HG03103 (cell line): ENCODE results near the gene ZBTB1.
"Not testable (repeated sequence)": the region's sequence is repeated elsewhere in the genome, so short reads cannot be mapped to it uniquely, and the experiment has no call there.

ENCODE experiments used
- ATAC-seq: cut with Tn5 transposase; IDR thresholded peaks from one replicate; pipeline ENCODE4 v1.9.1; 2021; ENCODE audit warnings: low read depth; ENCODE audit not compliant: unreplicated experiment

Gene ZBTB1

DNA sequence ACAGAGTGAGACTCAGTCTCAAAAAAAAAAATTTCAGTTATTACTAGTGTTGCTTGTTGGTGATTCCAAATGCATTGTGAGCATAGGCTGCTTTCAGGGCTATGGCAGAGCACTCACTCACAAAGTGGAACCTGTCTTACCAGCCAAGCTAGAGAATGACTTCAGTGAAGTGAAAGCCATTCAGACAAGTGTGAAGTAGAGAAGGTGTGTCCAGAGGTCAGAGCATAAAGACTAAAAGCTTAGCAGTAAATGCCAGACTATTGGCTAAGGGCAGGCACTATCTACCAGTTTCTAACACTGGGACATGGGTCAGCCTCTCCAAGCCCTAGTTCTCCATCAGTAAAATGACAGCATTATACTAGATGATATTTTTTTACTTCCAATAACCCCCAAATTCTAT lies 57.9 kb downstream of the ZBTB1 start:
- no peak for ATAC-seq

DNA sequence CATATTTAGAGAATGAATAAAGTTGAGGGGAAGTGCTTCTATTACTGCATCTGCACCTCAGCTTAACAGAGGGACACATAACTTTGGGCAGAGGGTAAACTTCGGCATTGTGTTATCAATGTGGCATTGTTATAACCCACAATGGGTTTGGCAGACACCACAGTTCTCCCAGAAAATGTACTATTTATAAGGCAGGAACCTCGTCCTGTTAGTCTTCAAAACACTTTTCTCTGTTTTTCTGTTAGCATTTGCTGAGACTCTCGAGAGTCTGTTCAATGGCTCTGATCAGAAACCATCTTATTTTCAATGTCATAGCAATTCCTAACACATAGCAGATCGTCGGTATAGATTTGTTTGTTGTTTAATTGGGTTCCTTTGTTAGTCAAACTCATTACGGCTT lies 59.1 kb downstream of the ZBTB1 start:
- ATAC-seq: no peak

DNA sequence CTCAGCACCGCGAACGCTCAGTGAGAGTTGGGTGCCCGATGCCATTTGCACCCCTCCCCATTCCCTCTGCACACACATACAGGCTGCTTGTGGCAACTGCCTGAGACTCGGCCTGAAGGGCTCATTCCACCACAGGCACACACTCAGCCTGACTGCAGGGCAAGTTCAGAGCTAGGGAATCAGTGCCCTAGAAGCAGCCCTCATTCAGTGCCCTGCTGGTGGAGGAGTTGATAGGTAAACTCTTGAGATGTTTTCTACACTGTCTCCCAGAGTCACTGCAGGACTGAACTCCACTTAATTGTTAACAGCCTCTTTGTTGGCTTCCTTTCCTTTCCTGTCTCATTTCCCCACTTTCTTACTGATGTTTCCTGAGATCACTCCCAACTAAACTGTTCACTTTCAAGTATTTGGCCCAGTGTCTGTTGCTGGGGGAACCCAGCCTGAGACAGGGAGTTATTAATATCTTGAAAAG lies 62.1 kb downstream of the ZBTB1 start:
- no peak for ATAC-seq

GRCh38 chr14:64569138-64569631 lies 64.6 kb downstream of the ZBTB1 start:
- no peak for ATAC-seq

DNA sequence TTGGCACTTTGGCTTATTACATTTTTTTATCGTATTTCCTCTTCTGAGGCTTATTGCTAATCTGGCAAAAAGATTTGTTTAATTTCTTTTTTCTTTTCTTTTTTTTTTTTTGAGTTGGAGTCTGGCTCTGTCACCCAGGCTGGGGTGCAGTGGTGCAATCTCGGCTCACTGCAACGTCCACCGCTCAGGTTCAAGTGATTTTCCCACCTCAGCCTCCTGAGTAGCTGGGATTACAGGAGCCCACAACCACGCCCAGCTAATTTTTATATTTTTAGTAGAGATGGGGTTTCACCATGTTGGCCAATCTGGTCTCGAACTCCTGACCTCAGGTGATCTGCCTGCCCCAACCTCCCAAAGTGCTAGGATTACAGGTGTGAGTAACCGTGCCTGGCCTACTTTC lies 65.1 kb downstream of the ZBTB1 start:
- not testable (repeated sequence) for ATAC-seq

DNA sequence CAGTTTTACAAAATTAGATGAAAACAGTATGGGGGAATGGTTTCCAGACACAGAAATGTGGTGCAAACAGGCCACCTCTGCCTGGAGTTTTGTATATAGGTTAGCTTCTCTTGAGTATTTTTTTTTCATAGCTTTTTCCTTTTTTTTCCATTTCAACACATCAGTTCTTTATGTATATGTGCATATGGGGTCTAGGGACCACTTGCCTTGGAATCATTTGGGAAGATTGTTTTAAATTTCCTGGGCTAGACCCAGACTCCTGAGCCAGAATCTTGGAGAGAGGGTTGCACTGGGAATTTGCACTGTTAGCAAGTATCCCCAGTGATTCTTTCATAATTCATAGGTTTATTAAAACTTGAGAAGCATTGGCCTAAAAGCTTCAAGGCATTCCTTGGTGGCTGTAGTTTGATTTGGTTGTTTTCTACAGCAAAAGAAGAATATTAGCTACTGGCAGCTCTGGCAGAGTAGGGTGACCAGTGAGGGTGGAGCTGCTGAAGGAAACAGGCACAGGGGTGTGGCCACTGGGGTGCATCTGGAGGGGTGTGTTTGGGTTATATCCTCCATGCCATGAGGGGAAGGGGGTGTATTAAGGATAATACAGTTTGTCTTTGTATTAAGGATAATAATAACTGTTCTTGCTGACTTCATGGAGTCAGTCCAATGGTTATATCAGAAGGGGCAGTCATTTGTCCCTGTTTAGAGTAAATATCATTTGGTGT lies 68.0 kb downstream of the ZBTB1 start:
- no peak for ATAC-seq

DNA sequence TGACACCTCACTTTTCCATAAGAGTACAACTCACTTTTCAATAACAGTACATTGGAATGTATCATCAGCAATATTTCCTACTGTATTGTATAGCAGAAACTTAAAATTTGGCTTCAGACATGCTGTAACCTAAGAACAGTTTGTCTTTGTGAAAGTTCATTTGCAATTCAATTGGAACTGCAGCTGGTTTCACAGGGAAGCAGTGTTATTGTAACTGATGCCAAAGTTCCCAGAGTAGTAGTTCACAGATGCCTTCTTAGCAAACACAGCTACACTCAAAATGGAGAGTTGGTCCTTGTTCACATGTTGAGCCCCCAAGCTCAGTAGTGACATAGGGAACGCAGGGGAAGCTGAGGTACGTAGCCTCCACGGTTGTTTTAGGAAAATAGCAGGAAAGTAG lies 68.5 kb downstream of the ZBTB1 start:
- ATAC-seq: no peak
